ENCODE data around the gene EDRF1.

GRCh38 chr10:125709553-125710474, 9.7 kb upstream of the EDRF1 start:
- TF ChIP-seq, protein P1, sequence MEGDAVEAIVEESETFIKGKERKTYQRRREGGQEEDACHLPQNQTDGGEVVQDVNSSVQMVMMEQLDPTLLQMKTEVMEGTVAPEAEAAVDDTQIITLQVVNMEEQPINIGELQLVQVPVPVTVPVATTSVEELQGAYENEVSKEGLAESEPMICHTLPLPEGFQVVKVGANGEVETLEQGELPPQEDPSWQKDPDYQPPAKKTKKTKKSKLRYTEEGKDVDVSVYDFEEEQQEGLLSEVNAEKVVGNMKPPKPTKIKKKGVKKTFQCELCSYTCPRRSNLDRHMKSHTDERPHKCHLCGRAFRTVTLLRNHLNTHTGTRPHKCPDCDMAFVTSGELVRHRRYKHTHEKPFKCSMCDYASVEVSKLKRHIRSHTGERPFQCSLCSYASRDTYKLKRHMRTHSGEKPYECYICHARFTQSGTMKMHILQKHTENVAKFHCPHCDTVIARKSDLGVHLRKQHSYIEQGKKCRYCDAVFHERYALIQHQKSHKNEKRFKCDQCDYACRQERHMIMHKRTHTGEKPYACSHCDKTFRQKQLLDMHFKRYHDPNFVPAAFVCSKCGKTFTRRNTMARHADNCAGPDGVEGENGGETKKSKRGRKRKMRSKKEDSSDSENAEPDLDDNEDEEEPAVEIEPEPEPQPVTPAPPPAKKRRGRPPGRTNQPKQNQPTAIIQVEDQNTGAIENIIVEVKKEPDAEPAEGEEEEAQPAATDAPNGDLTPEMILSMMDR (IDR thresholded peaks at IDR 0.05 in 4 of 5, conservative IDR thresholded peaks at IDR 0.05 in 1 of 5) = no peak
- TF ChIP-seq POLR2A (IDR thresholded peaks at IDR 0.05) = no peak
